GM18498 (cell line): ENCODE results near the gene POLE4.

Experiments used
- ATAC-seq: cut with Tn5 transposase; IDR thresholded peaks from one replicate; pipeline ENCODE4 v1.9.1; 2021; ENCODE audit warnings: mild to moderate bottlenecking, moderate library complexity; ENCODE audit not compliant: unreplicated experiment

POLE4 gene

DNA sequence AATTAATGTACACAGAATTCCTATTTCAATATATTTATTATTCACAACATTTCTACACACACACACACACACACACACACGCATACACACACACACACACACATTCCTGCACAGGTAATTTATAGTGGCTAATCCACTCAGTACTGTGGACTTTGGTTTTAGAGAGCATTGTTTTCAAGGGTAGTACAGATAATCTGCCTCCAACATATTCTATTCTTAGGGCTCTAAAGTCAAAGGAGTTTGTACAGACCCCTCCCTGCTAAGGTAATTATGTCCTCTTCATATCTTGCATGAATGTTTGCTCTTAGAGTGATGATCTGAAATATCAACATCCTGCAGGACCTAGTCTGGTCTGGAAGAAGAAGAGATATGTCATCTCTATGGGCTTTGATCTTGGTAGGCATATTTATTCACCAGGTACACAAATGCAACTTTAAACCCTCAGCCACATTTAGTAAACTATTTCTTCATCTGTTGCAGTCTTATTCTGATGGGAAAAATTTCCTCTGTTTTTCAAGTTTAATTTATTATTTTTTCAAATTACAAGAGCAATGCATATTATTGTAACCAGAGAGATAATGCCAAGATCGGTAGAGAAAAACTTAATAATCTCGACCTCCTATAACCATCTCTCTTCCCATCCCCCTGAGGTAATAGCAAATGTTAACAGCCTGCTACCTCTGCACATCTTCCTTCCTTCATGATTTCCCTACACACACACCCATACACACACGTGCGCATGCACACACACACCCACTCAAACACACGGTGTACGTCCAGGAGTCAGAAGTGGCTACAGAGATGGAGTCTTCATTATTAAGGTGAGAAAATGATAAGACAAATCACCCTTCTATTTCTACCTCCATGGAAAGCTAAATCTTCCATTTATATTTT lies 18.3 kb upstream of the POLE4 start:
- no peak for ATAC-seq

DNA sequence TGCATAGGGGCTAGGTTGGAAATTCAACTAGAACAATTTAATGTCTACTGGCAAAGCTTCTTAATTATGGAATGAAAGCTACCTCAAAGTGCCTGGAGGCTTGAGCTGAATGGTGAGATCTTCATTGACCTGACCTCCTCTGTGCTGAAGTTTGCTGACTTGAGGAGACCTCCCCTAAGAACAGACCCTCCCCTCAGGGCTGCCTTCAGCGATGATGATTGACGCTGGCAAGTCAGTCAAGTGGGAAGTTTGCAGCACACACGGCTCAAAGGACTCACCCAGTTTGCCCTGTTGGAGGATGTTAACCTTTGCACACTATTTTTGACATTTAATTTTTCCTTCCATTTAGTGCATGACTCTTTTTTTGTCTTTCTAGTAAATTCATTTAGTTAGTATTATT lies 17.2 kb upstream of the POLE4 start:
- ATAC-seq, result no peak

DNA sequence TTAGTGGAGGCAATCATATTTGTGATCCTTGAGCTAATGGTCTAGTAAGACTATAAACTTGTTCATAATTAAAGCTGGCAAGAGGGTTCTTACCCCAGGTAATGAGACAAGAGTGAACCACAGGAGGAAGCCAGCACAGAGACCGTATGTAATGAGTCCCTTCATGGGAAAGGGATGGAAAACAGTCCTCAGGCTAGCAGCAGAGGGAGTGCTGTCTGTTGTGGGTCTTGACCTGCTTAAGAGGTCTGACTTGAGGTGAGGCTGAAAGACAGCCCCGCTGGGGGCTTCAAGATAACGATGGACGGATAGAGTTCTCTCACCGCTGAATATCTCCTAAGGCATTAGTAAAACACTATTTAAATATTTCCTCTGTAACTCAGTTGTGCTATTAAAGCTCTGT lies 16.2 kb upstream of the POLE4 start:
- no peak for ATAC-seq

DNA sequence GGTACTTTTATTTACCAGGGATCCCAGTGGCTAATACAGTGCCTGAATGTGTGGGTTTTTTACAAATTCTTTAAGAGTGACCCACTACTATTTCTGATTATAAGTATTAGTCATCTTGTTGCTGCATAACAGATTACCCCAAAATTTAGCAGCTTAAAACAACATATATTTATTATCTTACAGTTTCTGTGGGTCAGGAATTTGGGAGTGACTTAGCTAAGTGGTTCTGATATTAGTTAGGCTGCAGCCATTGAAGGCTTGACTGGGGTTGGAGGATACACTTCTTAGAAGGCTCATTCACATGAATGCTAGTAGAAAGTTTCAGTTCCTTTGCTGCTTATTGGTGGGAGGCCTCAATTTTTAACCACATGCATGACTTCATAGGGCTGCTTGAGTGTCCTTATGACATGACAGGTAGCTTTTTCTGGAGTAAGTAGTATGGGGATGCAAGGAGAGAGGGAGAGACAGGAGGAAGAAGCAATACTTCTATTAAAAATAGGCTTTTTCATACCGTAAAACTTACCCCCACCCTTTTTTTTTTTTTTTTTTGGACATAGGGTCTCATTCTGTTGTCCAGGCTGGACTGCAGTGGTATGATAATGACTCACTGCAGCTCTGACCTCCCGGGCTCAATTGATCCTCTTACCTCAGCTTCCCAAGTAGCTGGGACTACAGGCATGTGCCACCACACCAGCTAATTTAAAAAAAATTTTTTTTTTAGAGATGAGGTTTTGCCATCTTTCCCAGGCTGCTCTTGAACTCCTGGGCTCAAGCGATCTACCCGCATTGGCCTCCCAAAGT lies 13.3 kb upstream of the POLE4 start:
- peak; percentile 100 for ATAC-seq

DNA sequence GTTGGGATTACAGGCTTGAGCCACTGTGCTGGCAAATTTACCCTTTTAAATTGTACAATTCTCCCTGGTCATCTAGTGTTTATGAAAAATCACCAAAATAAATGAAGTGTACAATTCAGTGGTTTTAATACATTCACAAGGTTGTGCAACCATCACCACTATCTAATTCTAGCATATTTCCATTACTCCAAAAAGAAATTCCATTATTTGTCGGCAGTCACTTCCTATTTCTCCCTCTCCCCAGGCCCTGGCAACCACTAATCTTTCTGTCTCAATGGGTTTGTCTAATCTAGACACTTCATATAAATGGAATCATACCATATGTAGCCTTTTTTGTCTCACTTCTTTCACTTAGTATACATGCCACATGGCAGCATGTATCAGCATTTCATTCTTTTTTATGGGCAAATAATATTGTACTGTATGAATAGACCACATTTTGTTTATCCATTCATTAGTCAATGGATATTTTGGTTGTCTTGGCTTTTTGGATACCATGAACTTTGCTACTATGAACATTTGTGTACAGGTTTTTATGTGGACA lies 12.6 kb upstream of the POLE4 start:
- no peak for ATAC-seq

DNA sequence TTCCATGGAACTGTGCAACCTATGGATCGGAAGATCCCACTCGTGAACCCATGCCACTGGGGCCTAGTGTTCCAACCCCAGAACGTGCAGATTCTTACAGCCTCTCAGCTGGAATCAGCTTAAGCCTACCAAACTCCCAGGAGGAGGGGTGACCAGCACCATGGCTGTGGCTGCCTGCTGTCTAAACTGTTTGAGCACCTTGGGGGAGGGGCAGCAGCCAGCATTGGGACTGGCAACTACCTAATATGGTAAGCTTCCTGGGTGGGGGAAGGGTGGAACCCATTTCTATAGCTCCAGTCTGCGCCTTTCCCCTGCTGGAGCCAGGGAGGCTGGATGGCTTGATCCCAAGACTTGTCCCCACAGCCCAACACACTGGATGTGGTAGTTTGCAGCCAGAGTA lies 10.7 kb upstream of the POLE4 start:
- ATAC-seq, result no peak

DNA sequence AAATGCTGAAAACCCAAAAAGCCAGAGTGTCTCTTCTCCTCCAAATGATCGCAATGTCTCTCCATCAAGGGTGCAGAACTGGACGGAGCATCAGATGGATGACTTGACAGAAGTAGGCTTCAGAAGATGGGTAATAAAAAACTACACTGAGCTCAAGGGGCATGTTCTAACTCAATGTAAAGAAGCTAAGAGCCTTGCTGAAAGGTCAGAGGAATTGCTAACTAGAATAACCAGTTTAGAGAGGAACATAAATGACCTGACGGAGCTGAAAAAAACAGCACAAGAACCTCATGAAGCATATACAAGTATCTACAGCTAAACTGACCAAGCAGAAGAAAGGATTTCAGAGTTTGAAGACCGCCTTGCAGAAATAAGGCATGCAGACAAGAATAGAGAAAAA lies 9.7 kb upstream of the POLE4 start:
- no peak for ATAC-seq

DNA sequence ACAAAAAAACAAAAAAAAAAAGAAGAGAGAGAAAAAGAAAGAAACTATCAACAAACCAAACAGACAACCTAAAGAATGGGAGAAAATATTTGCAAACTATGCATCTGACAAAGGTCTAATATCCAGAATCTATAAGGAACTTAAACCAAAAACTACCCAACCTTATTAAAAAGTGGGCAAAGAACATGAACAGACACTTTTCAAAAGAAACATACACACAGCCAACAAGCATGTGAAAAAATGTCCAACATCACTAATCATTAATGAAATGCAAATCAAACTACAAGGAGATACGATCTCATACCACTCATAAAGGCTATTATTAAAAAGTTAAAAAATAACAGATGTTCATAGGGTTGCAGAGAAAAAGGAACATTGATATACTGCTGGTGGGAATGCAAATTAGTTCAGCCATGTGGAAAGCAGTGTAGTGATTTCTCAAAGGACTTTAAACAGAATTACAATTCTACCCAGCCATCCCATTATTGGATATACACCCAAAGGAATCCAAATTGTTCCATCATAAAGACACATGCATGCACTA lies 7.2 kb upstream of the POLE4 start:
- ATAC-seq, result no peak

DNA sequence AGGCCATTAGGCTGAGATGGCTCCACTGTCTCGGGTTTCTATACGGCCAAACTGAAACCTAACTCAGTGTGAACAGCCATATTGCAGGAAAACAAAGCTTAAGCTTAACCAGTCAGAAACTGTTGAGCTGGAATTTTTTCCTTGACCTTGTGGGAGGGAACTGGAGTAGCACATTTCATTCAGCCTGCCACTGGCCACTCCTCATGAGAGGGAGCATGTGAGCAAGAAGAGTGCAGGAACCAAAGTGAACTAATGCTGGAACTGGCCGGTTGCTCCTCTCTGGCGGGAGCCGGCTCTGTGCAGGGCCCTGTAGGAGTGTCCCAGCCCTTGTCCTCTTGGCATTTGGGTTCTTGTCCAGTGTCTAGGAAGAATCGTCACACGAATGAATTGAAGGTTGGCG lies 5.9 kb upstream of the POLE4 start:
- no peak for ATAC-seq

DNA sequence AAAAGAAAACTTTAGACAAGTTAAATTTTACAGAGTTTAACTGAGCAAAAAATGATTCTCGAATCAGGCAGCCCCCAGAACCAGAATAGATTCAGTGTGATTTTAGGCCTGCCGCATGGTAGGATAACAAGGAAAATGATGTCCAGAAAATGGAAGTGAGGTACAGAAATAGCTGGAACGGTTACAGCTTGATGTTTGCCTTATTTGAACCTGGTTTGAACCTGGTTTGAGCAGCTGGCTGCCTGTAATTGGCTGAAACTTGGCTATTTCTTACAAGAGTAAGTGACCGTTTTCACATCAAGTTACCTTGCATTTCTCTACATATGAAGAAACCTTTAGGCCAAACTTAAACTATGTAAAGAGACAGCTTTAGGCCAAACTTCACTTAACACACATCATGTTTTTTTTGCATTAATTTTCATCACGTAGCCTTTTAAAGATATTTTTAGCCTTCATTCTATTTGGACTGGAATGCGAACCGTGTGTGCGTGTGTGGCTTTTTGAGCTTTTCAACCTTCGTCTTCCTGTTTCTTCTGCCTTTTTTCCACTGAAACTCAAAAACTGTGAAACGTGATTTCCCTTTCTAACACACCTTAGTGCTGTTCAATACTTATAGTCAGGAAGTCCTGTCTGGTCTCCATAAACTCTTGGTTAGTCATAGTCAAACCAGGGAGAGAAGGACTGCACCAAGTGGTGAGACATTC lies 4.5 kb upstream of the POLE4 start:
- no peak for ATAC-seq

DNA sequence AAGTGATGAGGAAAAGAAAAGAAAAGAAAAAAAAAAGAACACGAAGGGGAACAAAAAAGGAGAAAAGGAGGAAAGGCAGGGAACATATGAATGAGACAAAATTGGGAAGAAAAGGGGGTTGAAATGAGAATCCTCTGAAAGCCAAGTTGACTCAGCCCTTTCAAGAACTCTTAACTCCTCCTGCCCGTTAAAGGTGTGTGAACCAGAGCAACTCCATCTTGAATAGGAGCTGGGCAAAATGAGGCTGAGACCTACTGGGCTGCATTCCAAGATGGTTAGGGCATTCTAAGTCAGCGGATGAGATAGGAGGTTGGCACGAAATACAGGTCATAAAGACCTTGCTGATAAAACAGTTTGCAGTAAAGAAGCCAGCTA lies 4.0 kb upstream of the POLE4 start:
- ATAC-seq, result no peak

DNA sequence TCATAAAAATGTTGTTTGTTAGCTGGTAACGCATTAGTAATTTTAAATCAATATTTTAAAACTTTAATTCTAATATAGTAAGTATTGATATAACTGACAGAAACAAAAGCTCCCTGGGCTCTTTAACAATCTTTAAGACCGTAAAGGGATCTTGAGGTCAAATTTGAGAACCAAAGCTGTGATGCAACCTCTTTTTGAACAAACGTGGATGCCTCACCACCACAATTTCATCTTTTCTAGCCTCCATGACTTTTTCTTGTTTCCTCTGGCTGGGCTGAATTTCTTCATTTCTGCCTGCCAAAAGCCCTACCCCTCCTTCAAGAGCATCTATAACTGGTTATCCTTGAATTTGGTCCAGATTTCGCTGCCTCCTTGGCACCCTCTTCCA lies 563 bp upstream of the POLE4 start:
- no peak for ATAC-seq

DNA sequence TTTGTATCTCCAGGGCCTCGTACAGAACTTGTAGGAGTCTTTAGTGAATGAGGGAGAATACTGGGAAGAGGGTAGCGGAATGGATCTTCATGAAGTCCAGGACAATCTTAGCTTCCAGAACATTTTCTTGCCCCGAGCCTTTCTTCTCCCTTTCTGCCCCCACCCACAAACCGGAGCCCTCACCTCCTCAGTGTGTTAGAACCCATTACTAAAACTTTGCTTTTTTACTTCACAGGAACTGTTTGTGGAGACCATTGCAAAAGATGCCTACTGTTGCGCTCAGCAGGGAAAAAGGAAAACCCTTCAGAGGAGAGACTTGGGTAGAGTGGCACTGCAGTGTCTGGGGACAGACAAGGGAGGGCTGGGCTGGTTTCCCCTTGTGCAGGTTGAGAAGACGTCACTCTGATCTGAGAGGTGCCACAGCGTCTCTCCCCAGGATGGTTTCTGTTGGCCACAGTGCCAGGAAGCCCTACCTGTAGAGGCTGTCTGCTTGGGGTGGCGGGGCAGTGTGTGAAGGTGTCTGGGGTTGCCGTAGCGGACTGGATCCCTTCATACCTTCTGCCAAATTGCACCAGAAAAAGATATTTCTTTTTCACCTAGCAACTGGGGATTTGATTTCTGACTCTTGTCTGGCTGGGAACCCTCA lies 786 bp downstream of the POLE4 start:
- ATAC-seq, result no peak

DNA sequence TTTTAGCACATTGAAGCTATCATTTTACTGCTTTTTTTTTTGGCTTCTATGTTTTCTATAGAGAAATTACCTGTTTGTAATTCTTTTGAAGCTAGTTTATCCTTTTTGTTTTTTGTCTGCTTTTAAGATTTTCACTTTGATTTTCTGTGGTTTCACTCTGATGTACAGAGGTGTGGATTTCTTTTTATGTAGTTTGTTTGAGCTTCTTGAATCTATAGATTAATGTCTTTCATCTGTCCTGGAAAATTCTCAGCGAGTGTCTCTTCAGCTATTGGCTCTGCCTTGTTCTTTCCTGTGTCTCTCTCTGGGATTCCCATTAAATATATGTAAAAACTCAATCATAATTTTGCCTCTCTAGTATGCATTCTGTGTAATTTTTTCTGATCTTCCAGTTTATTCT lies 8.4 kb downstream of the POLE4 start:
- ATAC-seq, result no peak

DNA sequence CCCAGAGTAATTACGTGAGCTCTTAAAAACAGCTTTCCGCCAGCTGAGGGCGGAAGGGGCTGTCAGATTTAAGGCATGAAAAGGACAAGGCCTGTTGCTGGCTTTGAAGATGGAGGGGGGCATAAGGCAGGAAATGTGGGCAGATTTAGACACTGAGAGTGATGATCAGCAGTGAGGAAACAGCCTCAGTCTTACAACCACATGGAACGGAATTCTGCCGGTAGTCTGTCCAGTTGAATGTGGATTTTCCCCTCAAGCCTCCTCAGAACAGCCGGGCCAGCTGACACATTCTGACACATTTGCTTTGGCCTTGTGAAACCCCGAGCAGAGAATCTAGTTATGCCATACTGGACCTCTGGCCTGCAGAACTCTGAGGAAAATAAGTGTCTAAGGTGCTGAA lies 16.6 kb downstream of the POLE4 start:
- ATAC-seq, result no peak

DNA sequence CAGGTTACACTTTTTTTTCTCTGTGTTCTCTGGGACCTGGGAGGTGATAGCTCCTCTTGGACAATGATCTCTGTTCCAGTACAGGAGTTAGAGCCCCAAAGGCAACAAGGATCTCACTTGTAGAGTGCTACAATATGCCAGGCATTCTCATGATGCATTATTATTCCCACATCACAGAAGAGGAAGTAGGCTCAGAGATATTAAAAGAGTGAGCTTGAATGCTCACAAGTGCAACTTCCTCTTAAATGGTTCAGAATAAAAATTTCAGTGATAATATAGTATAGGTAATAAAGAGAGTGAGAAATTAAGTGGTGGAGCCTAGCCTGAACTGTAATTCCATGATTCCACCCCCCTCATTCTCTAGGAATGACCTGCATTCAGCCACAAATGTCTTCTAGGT lies 21.4 kb downstream of the POLE4 start:
- ATAC-seq, result no peak

DNA sequence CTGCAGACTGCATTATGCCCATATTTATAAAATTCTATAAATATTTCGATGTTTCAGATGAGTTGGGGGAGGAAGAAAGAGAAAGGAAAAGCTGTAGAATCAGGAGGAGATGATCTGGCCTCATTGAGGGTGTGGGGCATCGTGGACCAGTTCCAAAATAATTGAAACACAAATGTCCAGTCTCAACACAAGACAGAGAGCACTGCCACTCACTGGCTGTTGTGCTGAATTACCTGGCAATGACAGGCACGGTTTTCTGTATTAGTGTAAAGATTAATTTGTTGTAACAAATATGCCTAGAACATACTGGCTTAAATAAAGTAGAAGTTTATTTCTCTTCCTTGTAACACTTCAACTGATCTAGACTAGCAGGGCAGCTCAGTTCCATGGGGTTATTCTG lies 24.1 kb downstream of the POLE4 start:
- ATAC-seq, result no peak

DNA sequence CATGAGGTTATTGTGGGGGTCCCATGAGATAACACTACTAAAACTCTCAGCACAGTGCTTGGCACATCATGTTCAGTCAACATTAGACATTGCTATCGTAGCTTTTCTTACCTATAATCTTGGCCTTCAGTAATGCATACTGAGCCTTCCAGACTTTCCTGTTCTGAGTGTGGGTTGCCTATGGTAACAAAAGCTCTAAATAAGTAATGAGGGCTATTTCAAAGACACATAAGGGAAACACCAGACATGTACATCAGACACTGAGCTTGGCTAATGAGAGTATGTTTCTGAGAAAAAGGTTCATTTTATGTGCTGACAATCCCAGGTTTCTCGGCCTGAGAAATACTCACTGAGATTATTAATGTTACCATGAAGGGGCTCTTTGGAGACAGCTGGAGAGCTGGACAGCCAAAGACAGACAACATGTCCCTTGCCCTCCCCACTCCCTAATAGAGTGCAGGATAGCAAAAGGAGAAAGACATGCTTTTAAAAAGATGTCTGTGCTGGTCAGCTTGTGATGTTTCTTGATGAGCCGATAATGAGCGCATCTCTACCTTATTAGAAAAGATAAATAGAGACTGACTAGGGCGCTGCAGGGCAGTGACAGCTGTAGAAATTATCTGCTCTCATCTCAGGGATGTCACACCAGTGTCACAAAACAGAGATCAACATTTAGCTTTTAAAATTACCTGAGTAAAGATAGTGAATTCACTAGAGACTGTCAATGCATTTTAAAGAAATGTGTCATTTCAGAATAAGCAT lies 25.4 kb downstream of the POLE4 start:
- no peak for ATAC-seq

DNA sequence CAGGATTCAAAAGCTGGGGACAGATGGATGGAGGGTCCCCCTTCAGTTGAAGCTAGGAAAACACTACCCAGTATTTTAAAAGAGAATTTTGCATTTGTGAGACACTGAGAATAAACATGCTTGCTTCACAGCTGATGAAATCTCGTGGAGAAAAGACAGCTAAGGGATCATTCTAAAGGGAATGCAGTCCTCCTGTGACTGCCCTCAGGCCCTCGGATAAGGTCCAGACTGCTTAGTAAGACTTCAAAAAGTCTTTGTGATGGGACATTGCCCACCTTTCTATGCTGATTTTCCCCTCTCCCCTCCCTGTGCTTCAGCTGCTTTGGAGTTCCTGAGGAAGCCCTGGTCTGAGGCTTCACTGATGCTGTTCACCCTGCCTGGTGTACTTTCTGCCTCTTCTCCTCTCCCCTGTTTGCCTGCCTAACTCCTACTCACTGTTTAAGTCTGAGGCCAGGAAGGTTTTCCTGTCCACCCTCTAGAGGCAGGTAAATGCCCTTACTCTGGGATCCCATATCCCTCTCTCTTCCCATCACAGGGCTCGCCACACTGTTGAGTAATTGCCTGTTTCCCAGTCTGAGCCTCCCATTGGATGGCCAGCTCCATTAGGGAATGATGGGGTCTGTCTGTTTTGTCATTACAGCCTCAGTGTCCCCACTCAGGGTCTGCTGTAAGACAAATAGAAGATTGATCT lies 26.6 kb downstream of the POLE4 start:
- ATAC-seq, result no peak
